T-helper 2 cell treated with Interferon-gamma antibody and Interleukin-4, amounts not matched to agents 100 ng/mL and 5 ng/mL, for 36 hours (primary cell): ENCODE results near the gene CLEC16A. TPM values are rescaled to one million over a fixed set of nuclear protein-coding genes. Genes with fewer than 3 reads are reported as not detected.

ENCODE experiments used
- intact Hi-C: fragments of 100-400 bp; cut with micrococcal nuclease; formaldehyde crosslinking; loops from one replicate; pipeline ENCODE4 v1.15.1; 2023
- total RNA-seq: library from RNA; stranded (reverse); gene quantifications from 2 replicates; pipeline ENCODE4 v1.2.3, GENCODE V29; 2022

The CLEC16A gene
- total RNA-seq, 1 donor from 2014 or later: 31.0 TPM

DNA sequence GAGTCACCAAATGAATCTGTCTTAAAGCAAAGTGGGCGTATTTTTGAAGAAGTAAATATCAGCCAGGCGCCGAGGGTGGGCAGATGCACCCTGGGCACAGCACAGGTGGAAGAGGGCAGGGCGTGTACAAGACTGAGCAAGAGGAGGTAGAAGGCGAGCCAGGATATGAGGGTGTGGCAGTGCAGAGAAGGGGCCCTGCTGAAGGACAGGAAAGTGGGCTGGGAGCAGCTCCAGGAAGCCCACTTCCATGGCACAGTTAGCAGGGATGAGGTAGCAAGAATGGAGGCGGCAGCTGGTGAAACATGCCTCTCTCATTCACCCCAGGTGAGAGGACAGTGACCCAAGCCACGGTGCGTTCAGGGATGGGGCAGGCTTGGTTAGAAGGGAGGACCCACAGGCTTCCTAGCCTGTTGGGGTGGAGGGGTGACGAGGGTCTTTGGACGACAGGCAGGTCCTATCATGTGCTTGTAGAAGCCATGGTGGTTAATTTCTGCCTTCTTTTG lies 149.3 kb downstream of the CLEC16A start:
- intact Hi-C loops: loop anchor here (1.0 to 2.0 kb wide), 4 partner anchors 17 to 159 kb away; no protein-coding TSS in a partner anchor

DNA sequence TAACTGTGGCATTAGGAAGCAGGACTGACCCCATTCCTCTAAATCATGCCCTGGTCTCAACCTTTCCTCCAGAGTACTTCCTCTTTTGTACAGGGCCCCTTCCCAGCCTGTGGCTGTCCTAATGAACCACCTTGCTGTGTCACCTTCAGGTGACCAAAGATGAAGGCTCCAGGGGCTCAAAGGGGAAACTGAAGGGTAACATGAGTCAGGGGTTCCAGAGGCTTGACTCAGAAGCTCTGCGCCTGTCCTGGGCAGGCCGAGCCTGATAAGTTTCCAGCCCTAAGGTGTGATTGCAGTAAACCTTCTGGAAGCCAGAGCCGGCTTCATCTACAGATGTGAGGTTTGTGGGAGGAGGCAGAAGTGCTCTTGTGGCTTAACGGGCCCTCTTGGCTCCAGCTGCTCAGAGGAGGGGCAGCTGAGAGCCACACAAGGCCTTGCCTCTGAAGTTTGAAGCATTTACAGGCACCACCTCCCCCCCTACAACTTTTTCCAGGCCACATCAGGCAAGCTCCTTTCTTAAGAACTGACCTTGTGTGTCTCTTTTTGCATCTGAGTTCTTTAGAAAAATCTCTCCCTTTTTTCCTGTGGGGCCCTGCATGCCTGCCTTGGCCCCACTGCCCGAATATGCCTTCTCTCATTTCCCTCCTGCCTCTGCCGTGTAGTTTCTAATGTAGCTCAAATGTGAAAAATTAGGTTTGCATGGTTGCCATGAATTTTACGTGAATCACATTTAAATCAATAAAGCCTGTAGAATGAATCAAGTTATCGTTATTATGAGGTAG lies 149.9 kb downstream of the CLEC16A start:
- intact Hi-C loops: loop anchor here (1.0 to 2.0 kb wide), 4 partner anchors 17 to 159 kb away; no protein-coding TSS in a partner anchor

DNA sequence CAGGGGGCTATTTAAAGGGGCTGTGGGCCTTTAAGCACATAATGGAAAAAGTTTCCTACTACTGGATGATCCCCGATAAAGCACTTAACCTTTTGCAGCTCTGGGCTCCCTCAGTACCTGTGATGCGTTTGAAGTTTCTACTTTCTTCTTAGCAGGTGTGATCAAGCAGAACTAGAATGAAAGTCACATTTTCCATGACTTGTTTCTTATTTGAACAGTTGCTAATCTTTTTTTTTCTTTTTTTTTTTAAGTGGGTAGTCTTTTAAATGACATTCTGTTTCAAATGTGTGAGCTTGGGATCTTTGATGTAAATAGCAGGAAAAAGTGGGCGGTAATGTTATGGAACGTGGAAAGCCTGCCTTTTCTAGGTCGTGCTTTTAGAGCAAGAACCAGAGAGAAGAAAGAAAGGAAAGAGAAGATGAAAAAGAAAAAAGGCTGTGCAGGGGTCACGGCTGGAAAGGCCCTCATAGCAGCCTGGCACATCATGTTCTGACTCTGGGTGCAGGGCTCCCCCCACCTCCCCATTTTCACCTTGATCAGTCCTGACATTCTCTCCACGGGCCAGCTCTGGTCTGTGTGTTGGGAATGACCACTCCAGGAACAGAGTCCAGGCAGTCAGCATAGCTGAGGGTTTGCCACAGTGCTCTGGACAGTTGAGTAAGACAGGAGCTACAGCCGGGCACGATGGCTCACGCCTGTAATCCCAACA lies 150.6 kb downstream of the CLEC16A start:
- intact Hi-C loops: loop anchor here (1.0 to 2.0 kb wide), 4 partner anchors 18 to 158 kb away; no protein-coding TSS in a partner anchor

DNA sequence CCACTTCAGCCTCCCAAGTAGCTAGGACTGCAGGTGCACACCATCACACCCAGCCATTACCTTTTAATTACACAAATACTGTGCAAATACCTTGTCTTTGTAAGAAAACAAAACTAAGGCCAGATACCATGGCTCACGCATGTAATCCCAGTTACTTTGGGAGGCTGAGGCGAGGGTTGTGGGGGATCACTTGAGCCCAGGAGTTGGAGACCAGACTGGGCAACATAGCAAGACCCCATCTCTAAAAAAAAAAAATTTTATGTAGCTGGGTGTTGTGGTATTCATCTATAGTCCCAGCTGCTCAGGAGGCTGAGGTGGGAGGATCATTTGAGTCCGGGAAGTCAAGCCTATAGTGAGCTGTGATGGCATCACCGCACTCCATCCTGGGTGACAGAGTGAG lies 151.6 kb downstream of the CLEC16A start:
- intact Hi-C loops: loop anchor here (2.0 kb wide), 3 partner anchors 19 to 157 kb away; no protein-coding TSS in a partner anchor

DNA sequence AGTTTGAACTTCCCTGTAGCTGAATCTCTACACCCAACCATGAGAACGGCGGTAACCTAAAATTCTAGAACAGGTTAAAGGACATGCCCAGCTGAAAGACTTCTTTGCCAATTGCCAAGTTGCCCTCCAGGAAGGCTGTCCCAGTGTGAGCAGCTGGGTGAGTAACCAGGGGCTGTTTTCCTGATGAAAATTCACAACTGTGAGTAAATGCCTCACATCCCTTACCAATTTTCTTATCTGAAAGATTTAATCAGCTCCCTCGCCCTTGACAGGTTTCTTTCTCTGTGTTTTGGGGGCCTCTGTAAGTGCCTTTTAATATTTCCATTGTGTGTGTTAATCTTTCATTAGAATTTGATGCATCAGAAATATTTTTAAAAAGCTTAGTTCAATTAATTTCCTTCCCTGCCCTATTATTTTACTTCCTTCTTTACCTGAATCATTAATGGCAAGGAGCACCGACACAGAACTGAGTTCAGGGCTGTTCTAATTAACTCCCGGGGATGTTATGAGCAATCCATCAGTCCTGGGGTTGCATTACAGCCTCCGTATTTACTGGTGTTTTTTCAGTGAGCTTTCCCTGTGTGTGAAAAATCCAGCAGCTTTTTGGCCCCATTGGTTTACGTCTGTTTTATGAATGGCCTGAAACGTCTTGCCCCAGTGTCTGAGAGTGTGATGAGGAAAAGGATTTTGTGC lies 152.9 kb downstream of the CLEC16A start:
- intact Hi-C loops: no loop called here

DNA sequence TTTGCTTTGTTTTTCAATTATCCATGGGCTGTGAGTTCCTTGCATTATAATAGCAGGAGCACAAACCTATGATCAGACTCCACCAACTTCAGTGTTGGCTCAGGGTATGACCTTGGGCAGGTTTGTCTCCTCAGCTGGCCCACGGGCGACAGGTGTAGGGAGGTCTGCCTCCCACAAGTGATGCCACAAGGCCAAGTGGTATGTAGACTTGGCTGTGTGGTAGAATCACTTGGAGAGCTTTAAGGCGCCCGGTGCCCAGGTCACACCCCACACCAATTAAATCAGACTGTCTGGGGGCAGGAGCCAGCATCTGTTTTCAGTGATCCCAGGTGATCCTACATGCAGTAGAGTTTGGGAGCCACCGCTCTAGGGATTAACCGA lies 153.4 kb downstream of the CLEC16A start:
- intact Hi-C loops: no loop called here

DNA sequence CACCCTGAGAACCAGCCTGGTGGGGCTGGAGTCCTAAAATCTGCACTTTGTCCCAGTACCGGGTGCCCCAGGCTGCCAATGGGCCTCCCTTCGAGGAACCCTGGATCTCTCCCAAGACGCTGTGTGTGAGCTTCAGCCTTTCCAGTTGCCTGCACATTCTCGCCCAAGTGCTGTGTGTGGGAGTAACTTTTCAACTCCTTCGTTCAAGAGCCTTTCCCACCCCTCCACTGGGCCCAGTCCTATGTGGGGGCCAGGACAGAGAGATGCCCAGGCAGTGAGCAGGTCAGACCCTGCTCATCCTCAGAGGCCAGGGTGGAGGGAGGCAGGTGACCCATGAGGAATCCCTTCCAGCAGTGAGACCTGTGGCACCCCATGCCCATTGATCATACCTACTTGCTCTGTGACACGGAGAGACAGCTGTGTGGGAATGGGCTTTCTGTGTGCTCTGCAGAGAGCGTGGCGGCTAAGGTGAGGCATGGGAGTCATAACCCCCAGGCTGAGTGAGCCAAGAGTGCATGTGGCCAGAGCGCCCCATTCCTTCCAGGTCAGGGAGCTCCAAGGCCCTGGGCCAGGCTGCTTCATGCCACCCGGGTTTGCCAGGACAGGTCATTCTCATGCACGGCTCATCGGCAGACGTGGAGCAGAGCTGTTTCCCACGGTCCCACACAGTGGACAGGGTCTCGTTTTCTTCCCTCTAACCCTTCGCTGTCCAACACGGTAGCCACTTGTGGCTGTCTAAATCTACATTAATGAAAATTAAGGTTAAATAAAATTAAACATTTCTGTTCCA lies 154.4 kb downstream of the CLEC16A start:
- intact Hi-C loops: no loop called here

DNA sequence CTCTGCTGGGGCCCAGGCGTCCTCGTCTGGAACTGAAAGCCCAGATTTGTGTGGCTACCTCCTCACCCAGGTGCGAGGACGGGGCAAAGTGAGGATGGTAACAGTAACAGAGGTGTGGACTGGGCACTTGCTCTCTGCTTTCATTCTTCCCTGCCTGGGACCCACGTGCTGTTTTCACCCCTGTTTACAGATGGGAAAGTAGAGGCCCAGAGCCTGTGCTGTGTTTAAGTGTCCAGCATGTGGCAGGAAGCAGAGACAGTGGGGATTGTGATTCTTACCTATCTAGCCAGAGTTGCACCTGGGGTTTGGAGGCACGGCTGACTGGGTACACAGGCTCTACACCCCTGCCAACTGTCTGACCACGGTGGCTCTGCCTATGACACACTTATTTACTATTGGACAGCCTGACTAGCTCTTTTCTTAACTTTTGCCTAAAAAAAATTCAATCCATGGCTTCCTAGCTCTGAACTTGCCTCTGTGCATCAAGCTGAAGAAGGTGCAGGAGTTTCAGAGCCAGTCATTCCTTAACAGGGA lies 155.4 kb downstream of the CLEC16A start:
- intact Hi-C loops: loop anchor here (1.0 to 10.0 kb wide), 3 partner anchors 47 to 255 kb away; no protein-coding TSS in a partner anchor

DNA sequence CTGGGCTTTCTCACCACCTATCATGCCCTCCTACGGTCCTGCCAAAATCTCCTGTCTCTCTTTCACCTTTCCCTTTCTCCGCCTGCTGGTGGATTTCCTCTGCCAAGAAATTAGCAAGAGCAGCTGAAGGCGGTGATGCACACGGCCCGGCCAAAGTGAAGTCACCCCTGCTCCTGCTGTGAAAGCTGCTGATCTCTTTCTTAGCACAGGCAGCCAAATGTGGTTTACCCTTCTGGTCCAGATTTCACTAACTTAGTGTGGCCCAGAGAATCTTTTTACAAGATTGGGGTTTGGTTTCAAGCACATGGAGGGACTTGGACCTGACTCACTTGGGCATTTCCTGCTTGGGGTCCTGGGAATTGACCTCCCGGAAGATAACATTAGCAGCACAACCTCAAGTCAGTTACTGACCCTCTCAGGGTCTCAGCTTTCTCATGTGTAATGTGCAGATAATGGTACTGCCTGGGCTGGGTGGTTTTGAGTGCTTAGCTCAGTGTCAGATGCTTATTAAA lies 155.9 kb downstream of the CLEC16A start:
- intact Hi-C loops: loop anchor here (1.0 to 10.0 kb wide), 3 partner anchors 48 to 255 kb away; no protein-coding TSS in a partner anchor

DNA sequence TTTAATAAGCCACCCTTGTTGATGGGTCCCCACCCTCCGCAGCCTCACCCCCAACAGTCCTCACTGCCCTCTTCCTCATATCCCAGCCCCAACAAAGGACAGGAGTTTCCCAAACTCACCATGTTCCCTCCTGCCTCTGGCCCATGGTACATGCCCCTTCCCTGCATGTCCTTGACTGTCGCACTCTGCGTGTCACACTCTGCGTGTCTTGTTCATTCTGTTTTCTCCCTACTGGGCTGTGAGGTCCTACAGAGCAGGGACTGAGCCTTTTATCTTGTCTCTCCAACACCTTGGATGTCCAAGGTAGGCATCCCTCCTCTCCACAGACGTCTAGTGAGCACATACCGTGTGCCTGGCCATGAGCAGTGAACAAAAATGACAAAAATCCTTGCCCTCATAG lies 156.9 kb downstream of the CLEC16A start:
- intact Hi-C loops: loop anchor here (2.0 to 10.0 kb wide), 2 partner anchors 132 to 254 kb away; no protein-coding TSS in a partner anchor

DNA sequence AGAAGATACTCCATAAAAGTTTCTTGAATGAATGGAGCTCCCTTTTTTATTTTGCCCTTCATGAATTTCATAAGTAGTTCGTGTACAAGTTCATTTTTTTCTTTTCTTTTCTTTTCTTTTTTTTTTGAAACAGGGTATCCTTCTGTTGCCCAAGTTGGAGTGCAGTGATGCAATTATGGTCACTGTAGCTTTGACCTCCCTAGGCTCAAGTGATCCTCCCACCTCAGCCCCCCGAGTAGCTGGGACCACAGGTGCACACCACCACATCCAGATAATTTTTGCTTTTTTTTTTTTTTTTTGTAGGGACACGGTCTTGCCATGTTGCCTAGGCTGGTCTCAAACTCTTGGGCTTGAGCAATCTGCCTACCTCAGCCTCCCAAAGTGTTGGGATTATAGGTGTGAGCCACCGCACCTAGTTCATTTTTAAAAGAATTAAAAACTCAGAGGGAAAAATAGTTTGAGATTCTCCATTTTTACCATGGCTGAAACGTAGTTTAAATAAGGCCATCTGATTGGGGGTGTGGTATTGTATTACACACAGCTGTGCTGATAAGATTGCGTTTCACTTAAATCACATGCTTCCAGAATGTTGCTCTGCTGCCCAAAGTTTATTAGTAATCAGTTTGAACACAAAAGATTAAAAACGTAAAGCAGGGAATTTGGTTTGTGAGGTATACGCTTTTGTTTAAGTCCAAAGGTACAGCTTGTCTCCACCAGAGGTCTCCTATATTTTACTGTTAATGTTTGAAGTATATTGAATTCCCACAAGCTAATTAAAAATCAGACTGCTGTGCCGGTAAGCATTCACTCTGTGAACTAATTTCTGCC lies 157.5 kb downstream of the CLEC16A start:
- intact Hi-C loops: loop anchor here (2.0 to 10.0 kb wide), 2 partner anchors 131 to 253 kb away; no protein-coding TSS in a partner anchor

DNA sequence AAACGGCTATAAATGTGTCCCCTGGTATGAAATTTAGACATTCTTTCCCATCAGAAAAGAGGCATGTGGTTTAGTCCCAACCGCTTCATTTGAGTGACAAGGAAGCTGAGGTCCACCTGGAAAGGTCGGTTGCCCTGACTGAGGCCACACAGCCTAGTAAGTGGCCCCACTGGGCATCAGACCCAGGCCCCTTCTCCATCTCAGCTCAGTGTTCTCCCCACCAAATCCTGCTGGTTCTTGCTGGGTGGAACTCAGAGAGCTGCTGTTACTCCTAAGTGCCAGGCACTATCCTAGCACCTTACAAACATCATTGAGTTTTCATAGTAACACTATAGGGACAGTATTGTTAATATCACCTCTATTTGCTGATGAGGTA lies 158.1 kb downstream of the CLEC16A start:
- intact Hi-C loops: loop anchor here (10.0 kb wide), 1 partner anchor 252 kb away; no protein-coding TSS in a partner anchor

DNA sequence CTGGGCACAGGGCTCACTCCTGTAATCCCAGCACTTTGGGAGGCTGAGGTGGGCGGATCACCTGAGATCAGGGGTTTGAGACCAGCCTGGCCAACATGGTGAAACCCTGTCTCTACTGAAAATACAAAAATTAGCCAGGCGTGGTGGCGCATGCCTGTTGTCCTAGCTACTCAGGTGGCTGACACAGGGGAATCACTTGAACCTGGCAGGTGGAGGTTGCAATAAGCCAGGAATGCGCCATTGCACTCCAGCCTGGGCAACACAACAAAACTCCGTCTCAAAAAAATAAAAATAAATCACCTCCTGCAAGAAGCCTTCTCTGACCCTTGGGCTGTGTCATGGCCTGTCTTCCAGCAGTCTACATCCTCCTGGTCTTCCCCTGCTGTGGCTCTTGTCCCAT lies 158.9 kb downstream of the CLEC16A start:
- intact Hi-C loops: loop anchor here (10.0 kb wide), 1 partner anchor 252 kb away; no protein-coding TSS in a partner anchor

DNA sequence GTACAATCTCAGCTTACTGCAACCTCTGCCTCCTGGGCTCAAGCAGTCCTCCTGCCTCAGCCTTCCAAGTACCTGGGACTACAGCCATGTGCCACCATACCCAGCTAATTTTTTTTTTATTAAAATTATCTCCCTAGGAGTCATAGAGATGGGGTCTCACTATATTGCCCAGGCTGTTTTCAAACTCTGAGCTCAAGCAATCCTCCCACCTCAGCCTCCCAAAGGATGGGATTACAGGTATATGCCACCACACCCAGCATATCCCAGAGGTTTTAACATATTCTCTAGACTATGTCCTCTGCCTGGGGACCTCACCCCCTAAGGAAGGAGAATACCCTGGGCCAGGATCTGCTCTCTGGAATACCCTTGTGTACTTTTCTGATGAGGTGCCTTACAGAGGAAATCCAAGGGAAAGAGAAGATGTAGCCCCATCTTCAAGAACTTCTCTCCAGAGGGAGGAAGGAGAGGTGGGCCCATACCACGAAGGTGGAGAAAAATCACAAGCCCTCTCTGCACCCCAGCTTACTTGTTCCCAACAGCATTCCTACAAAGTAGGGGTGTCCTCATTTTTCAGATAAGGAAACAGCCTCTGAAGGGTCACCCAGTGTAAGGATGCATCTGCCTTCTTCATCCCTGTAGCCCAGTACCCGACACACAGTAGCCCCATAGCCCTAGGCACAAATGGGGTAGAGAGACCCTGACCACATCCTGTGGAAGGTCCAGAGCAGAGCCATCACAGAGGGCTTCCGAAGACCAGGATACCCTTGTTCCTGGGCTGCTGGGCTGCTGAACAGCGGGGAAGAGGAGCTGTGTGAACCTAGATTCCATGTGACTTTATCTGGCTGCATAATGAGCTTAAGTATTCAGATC lies 160.0 kb downstream of the CLEC16A start:
- intact Hi-C loops: loop anchor here (1.0 to 10.0 kb wide), 5 partner anchors 10 to 250 kb away; partner anchors contain the start of gene SOCS1

DNA sequence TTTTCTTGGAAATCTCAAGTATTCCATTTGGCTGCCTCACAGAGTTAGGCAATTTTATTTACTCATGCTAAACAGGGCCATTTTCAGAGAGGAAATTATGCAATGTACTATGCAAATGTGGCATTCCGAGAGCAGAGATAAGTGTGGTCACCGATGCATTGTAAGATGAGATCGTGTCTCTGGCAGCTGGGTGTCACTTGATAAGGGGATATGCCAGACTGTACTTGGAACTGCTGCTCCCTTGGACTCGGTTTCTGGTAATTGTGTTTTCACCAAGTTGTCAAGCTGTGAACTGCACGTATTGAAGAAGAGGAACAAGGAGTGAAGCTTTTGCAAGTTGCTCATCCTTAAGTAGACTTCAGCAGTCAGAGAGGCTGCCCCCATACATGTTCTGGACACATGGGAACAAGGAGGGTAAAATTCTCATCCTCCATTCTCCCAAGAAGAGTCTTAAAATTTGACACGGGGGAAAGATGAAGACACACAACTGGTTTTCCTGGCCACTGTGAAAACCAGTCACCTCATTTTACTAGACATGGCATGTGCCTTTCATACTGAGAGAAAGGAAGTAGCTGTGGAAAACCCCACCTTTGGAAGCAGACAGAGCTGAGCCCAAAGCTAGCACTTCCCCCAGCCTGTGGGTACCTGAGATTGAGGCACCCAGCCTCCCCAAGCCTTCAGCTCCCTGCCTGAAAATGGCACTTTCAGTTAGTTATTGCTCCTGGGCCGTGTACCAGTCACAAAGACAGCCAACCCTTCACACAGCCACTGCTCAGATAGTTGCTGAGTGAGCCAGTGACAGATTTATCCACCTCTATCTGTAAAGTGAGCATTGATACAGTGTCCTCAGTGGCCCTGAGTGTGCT lies 160.9 kb downstream of the CLEC16A start:
- intact Hi-C loops: loop anchor here (1.0 to 10.0 kb wide), 5 partner anchors 9 to 250 kb away; partner anchors contain the start of gene SOCS1

DNA sequence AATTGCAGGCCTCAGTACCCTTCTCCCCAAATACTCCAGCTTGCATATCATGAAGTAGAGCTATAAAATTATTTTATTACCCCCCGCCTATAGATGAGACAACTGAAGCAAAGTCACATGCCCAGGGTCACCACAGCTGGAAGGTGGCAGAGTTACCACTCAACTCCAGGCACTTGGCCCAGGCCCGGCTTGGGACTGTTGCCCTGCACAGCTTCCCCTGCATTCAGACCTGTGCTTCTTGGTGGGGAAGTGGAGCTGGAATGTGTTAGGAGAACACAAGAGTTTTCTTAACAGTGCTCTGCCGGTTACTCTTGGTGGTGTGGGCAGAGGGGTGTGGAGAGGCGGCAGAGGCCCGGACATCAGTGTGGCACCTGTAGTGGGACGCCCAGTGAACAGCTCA lies 162.4 kb downstream of the CLEC16A start:
- intact Hi-C loops: loop anchor here (5.0 to 10.0 kb wide), 2 partner anchors 51 to 248 kb away; no protein-coding TSS in a partner anchor
